ENCODE data around the gene TTC3.

Gene TTC3

GRCh38 chr21:37118187-37118826 is 45.3 kb downstream of the TTC3 start:
- H3K36me3 Mint-ChIP-seq (ENCODE audit: low read depth) = peaks cover 51% of the 10 kb centered on the region
- no peaks in the 10 kb centered on the region for H3K27me3 Mint-ChIP-seq (ENCODE audit: low read depth)
- H3K4me3 Mint-ChIP-seq = no peak overlapping the region
- no peak overlapping the region for H3K27ac Mint-ChIP-seq
- H3K4me1 Mint-ChIP-seq = no peaks in the 10 kb centered on the region
- TF ChIP-seq, protein P1, sequence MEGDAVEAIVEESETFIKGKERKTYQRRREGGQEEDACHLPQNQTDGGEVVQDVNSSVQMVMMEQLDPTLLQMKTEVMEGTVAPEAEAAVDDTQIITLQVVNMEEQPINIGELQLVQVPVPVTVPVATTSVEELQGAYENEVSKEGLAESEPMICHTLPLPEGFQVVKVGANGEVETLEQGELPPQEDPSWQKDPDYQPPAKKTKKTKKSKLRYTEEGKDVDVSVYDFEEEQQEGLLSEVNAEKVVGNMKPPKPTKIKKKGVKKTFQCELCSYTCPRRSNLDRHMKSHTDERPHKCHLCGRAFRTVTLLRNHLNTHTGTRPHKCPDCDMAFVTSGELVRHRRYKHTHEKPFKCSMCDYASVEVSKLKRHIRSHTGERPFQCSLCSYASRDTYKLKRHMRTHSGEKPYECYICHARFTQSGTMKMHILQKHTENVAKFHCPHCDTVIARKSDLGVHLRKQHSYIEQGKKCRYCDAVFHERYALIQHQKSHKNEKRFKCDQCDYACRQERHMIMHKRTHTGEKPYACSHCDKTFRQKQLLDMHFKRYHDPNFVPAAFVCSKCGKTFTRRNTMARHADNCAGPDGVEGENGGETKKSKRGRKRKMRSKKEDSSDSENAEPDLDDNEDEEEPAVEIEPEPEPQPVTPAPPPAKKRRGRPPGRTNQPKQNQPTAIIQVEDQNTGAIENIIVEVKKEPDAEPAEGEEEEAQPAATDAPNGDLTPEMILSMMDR (IDR thresholded peaks at IDR 0.05; ENCODE audit: unreplicated experiment in 3 of 3) = no peak
- H3K9me3 Mint-ChIP-seq = peaks cover 3% of the 10 kb centered on the region

DNA sequence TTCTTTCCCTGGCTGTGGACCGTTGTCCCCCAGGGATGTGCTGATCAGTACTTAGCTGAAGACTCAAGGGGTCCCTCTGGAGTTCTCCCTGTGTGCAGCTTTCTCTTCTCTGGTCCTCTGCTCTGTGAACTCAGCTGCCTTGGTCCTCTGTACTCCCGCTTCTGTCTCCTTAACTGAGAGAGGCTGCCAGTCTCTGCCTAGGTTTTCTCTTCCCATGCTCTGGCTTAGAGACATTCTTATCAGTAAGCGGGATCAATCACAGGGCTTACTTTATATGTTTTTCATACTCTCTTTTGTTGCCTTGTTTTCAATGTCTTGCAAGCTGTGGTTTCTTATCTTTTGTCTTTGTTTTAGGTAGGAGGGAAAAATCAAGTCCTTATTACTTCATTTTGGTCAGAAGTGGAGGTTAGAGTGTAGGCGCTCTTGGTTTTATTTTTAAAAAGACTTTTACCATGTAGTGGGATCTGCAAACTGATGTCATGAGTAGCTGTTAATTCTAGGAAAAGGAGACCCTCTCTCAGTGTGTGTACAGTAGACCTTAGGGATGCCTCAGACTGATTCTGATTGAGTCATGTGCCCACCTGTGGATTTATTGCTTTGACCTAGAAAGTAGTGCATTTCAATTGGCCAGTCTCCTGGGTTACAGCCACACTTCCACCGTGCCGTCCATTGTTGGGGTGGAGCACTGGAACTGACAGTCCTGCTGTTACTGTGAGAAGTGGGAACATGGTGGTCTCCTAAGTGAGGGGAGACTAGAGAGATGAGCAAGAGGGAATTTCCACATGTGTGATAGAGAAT is 46.6 kb downstream of the TTC3 start:
- H3K9me3 Mint-ChIP-seq = peaks cover 3% of the 10 kb centered on the region
- no peaks in the 10 kb centered on the region for H3K4me1 Mint-ChIP-seq
- no peaks in the 10 kb centered on the region for H3K27me3 Mint-ChIP-seq (ENCODE audit: low read depth)

DNA sequence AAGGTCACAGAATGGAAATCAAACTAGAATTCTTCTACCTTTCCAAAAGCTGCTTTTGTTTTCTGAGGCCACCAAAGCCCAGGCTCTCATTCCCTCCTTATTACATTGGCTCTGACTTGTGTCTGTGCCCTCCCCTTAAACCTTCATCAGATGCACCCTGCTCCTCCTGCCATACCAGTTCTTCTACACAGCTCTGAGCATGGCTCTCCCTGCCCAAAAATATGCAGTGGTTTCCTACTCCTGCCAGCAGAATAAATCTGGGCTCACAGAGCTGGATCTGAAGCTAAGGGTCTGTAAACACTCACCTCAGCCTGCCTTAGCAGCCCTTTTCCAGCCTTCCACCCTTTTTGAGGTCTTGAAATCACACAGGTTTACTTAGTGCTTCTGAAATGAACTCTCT is 55.0 kb downstream of the TTC3 start:
- H3K36me3 Mint-ChIP-seq (ENCODE audit: low read depth) = peaks cover 74% of the 10 kb centered on the region
- H3K4me1 Mint-ChIP-seq = no peaks in the 10 kb centered on the region
- H3K27me3 Mint-ChIP-seq (ENCODE audit: low read depth) = no peaks in the 10 kb centered on the region
- no peak overlapping the region for H3K27ac Mint-ChIP-seq
- H3K9me3 Mint-ChIP-seq = no peaks in the 10 kb centered on the region
- TF ChIP-seq, protein P1 (IDR thresholded peaks at IDR 0.05; ENCODE audit: unreplicated experiment in 3 of 3) = no peak
- H3K4me3 Mint-ChIP-seq = no peak overlapping the region

More for the DNA sequence above, 46.6 kb downstream of the TTC3 start:
- H3K36me3 Mint-ChIP-seq (ENCODE audit: low read depth) = peaks cover 49% of the 10 kb centered on the region
- H3K27ac Mint-ChIP-seq = peak overlapping the region in 2 of 3 experiments; percentile 5 to 33
- TF ChIP-seq, protein P1 (IDR thresholded peaks at IDR 0.05; ENCODE audit: unreplicated experiment in 3 of 3) = no peak
- H3K4me3 Mint-ChIP-seq = no peak overlapping the region

GRCh38 chr21:37130971-37131370 is 57.9 kb downstream of the TTC3 start:
- Mint-ChIP-seq H3K9me3 (peaks cover 2% of the 10 kb centered on the region), H3K4me1 (no peaks in the 10 kb centered on the region)

DNA sequence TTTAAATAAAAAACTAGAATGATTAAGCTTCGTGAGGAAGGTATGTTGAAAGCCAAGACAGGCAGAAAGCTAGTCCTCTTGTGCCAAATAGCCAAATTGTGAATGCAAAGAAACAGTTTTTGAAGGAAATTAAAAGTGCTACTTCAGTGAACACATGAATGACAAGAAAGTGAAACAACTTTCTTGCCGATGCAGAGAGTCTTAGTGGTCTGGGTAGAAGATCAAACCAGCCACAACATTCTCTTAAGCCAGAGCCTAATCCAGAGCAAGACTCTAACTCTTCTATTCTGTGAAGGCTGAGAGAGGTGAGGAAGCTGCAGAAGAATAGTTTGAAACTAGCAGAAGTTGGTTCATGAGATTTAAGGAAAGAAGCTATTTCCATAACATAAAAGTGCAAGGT is 63.2 kb downstream of the TTC3 start:
- H3K27ac Mint-ChIP-seq = no peak overlapping the region
- H3K9me3 Mint-ChIP-seq = peaks cover 15% of the 10 kb centered on the region
- peaks cover 87% of the 10 kb centered on the region for H3K36me3 Mint-ChIP-seq (ENCODE audit: low read depth)
- TF ChIP-seq, protein P1 (IDR thresholded peaks at IDR 0.05; ENCODE audit: unreplicated experiment in 3 of 3) = no peak
- H3K27me3 Mint-ChIP-seq (ENCODE audit: low read depth) = no peaks in the 10 kb centered on the region
- H3K4me3 Mint-ChIP-seq = no peak overlapping the region
- H3K4me1 Mint-ChIP-seq = no peaks in the 10 kb centered on the region

More at GRCh38 chr21:37130971-37131370, 57.9 kb downstream of the TTC3 start:
- Mint-ChIP-seq H3K27ac (no peak overlapping the region), H3K27me3 (ENCODE audit: low read depth) (no peaks in the 10 kb centered on the region), H3K36me3 (ENCODE audit: low read depth) (peaks cover 84% of the 10 kb centered on the region), H3K4me3 (no peak overlapping the region)
- TF ChIP-seq, protein P1 (IDR thresholded peaks at IDR 0.05; ENCODE audit: unreplicated experiment in 3 of 3) = no peak

All from nephron (organoid).